ENCODE measurements around the gene SLF1. TPM values are rescaled to one million over a fixed set of nuclear protein-coding genes. Genes with fewer than 3 reads are reported as not detected.

The SLF1 gene
- total RNA-seq, 1 donor from 2014 or later, result 48.1 TPM

DNA sequence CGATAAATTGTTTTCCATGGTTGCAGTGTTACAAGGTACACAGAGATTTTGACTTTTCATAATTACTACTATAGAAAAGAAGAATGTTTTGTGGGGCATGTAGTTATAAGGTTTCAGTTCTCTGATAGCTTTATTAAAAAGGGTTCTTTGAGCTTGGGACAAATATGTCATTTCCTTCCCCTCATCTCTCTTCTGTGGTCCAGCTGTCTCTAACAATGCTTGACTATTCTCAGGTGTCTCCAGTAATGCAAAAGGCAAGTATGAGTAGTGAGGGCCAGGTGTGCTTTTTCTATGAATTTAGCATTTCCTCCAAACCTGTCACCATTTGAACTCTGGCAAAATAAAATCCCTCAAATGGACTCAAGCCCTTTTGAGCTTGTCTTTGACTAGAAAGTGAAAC is 84.3 kb downstream of the SLF1 start:
- no peak for DNase-seq (ENCODE audit: low spot score)

DNA sequence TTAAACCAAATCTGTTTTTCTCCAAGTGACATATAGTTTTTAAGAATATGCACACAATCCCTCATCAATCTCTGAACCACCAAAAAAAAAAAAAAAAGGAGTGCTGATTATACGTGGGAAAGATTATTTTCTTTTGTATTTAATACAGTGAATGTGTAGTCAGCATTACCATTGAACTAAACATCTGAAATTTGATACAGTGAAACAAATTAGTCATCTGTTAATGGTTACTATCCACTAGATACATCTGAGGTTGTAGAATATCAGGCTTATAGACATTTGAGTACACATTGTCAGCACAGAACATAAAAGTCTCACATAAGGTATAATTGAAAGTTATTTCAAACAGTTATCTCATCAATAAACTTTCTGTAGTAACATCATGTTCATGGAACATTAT is 87.0 kb downstream of the SLF1 start:
- Histone ChIP-seq H3K4me2 (no peak overlapping the region), H3K4me1 (peaks cover 13% of the 10 kb centered on the region), H3K9me3 (ENCODE audit: low read depth) (no peaks in the 10 kb centered on the region), H4K20me1 (ENCODE audit: low read depth) (no peaks in the 10 kb centered on the region), H3K9ac (no peak overlapping the region), H3K79me2 (ENCODE audit: low read depth) (no peaks in the 10 kb centered on the region), H3K4me3 (no peak overlapping the region), H2AFZ (replicated peaks) (no peak overlapping the region), H3K27me3 (no peaks in the 10 kb centered on the region), H3K36me3 (peaks cover 6% of the 10 kb centered on the region), H3K27ac (no peak overlapping the region), H3F3A (ENCODE audit: low read depth) (no peaks in the 10 kb centered on the region)
- no peaks in the 10 kb centered on the region for H3K9me3 Mint-ChIP-seq
- peaks cover 26% of the 10 kb centered on the region for H3K36me3 Mint-ChIP-seq
- no peak overlapping the region for H3K4me3 Mint-ChIP-seq
- H3K27ac Mint-ChIP-seq, result no peak overlapping the region
- TF ChIP-seq EZH2phosphoT487 (IDR thresholded peaks at IDR 0.05), result no peak
- TF ChIP-seq, protein P1, sequence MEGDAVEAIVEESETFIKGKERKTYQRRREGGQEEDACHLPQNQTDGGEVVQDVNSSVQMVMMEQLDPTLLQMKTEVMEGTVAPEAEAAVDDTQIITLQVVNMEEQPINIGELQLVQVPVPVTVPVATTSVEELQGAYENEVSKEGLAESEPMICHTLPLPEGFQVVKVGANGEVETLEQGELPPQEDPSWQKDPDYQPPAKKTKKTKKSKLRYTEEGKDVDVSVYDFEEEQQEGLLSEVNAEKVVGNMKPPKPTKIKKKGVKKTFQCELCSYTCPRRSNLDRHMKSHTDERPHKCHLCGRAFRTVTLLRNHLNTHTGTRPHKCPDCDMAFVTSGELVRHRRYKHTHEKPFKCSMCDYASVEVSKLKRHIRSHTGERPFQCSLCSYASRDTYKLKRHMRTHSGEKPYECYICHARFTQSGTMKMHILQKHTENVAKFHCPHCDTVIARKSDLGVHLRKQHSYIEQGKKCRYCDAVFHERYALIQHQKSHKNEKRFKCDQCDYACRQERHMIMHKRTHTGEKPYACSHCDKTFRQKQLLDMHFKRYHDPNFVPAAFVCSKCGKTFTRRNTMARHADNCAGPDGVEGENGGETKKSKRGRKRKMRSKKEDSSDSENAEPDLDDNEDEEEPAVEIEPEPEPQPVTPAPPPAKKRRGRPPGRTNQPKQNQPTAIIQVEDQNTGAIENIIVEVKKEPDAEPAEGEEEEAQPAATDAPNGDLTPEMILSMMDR (IDR thresholded peaks at IDR 0.05), result no peak
- TF ChIP-seq EZH2 (IDR thresholded peaks at IDR 0.05), result no peak
- H3K27me3 Mint-ChIP-seq (ENCODE audit: insufficient read depth, low read depth), result no peaks in the 10 kb centered on the region
- DNase-seq (ENCODE audit: low spot score), result no peak
- H3K4me1 Mint-ChIP-seq, result peaks cover 4% of the 10 kb centered on the region

More for the DNA sequence above, 84.3 kb downstream of the SLF1 start:
- Histone ChIP-seq H3K79me2 (ENCODE audit: low read depth) (no peaks in the 10 kb centered on the region), H3K36me3 (peaks cover 3% of the 10 kb centered on the region), H3K4me1 (peaks cover 10% of the 10 kb centered on the region), H2AFZ (replicated peaks) (no peak overlapping the region), H3K4me2 (no peak overlapping the region), H3K9me3 (ENCODE audit: low read depth) (no peaks in the 10 kb centered on the region), H3K9ac (no peak overlapping the region), H3K27me3 (no peaks in the 10 kb centered on the region), H3F3A (ENCODE audit: low read depth) (no peaks in the 10 kb centered on the region), H4K20me1 (ENCODE audit: low read depth) (no peaks in the 10 kb centered on the region), H3K4me3 (no peak overlapping the region), H3K27ac (no peak overlapping the region)
- Mint-ChIP-seq H3K4me3 (no peak overlapping the region), H3K9me3 (no peaks in the 10 kb centered on the region), H3K27me3 (ENCODE audit: insufficient read depth, low read depth) (no peaks in the 10 kb centered on the region), H3K36me3 (peaks cover 23% of the 10 kb centered on the region), H3K4me1 (peaks cover 12% of the 10 kb centered on the region), H3K27ac (no peak overlapping the region)
- TF ChIP-seq, protein P1 (IDR thresholded peaks at IDR 0.05), result no peak
- TF ChIP-seq EZH2phosphoT487 (IDR thresholded peaks at IDR 0.05) (no peak), EZH2 (IDR thresholded peaks at IDR 0.05) (no peak)

DNA sequence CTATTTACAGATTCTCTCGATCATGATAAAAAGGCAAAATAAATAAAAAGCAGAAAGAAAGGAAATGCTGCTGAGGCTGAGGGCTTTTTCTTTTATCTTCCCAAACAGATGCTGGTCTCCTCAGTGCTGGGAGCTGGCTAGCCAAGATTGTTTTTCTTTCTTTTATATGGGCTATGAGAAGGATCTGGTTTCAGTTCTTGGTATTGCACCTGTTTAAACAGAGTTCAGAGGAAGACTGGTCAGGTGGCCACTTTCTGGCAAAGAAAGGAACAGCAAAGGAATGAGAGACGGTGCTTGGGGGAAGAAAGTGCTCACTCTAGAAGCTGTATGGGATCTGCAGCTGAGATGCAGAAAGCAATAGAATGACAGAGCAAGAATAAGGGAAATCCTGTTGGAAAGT is 88.9 kb downstream of the SLF1 start:
- peaks cover 4% of the 10 kb centered on the region for H3K4me1 Mint-ChIP-seq
- peak; percentile 21 for DNase-seq (ENCODE audit: low spot score)
- H3K9me3 Mint-ChIP-seq, result no peaks in the 10 kb centered on the region
- no peaks in the 10 kb centered on the region for H3K79me2 ChIP-seq (ENCODE audit: low read depth)
- TF ChIP-seq EZH2phosphoT487 (IDR thresholded peaks at IDR 0.05), result no peak
- TF ChIP-seq, protein P1 (IDR thresholded peaks at IDR 0.05), result no peak
- no peaks in the 10 kb centered on the region for H3K27me3 Mint-ChIP-seq (ENCODE audit: insufficient read depth, low read depth)
- H3K27ac ChIP-seq, result no peak overlapping the region
- no peaks in the 10 kb centered on the region for H4K20me1 ChIP-seq (ENCODE audit: low read depth)
- H3K36me3 ChIP-seq, result peaks cover 6% of the 10 kb centered on the region
- peaks cover 21% of the 10 kb centered on the region for H3K36me3 Mint-ChIP-seq
- no peaks in the 10 kb centered on the region for H3F3A ChIP-seq (ENCODE audit: low read depth)
- H3K4me1 ChIP-seq, result peaks cover 13% of the 10 kb centered on the region
- peak overlapping the region; percentile 23 for H3K27ac Mint-ChIP-seq
- no peaks in the 10 kb centered on the region for H3K9me3 ChIP-seq (ENCODE audit: low read depth)
- no peak overlapping the region for H2AFZ ChIP-seq (replicated peaks)
- H3K4me2 ChIP-seq, result no peak overlapping the region
- no peak overlapping the region for H3K4me3 ChIP-seq
- H3K9ac ChIP-seq, result no peak overlapping the region
- no peak overlapping the region for H3K4me3 Mint-ChIP-seq
- no peaks in the 10 kb centered on the region for H3K27me3 ChIP-seq
